HG02642 (cell line): ENCODE results near the gene TCAIM.
"Not testable (repeated sequence)": the region's sequence is repeated elsewhere in the genome, so short reads cannot be mapped to it uniquely, and the experiment has no call there.

Experiments used
- ATAC-seq: cut with Tn5 transposase; IDR thresholded peaks from one replicate; pipeline ENCODE4 v1.9.1; 2021; ENCODE audit warnings: mild to moderate bottlenecking; ENCODE audit not compliant: unreplicated experiment, poor library complexity

The TCAIM gene

GRCh38 chr3:44411031-44411645 lies 72.6 kb downstream of the TCAIM start:
- ATAC-seq: no peak

- ATAC-seq: no peak
Observed at GRCh38 chr3:44412365-44412764, 73.8 kb downstream of the TCAIM start.

- ATAC-seq: no peak
Observed at GRCh38 chr3:44414517-44415090, 76.0 kb downstream of the TCAIM start.

GRCh38 chr3:44415421-44415820 lies 76.9 kb downstream of the TCAIM start:
- no peak for ATAC-seq

- no peak for ATAC-seq
Observed at GRCh38 chr3:44416031-44417030, 77.8 kb downstream of the TCAIM start.

GRCh38 chr3:44418118-44418517 lies 79.6 kb downstream of the TCAIM start:
- not testable (repeated sequence) for ATAC-seq

- ATAC-seq: no peak
Observed at GRCh38 chr3:44418549-44418948, 80.0 kb downstream of the TCAIM start.

GRCh38 chr3:44419116-44419922 lies 80.8 kb downstream of the TCAIM start:
- no peak for ATAC-seq

- no peak for ATAC-seq
Observed at GRCh38 chr3:44419923-44420650, 81.5 kb downstream of the TCAIM start.

GRCh38 chr3:44420676-44421075 lies 82.1 kb downstream of the TCAIM start:
- no peak for ATAC-seq

- no peak for ATAC-seq
Observed at GRCh38 chr3:44421280-44421679, 82.7 kb downstream of the TCAIM start.

- no peak for ATAC-seq
Observed at GRCh38 chr3:44424758-44425157, 86.2 kb downstream of the TCAIM start.

GRCh38 chr3:44427683-44428082 lies 89.1 kb downstream of the TCAIM start:
- ATAC-seq: no peak

- no peak for ATAC-seq
Observed at GRCh38 chr3:44428910-44429309, 90.3 kb downstream of the TCAIM start.

GRCh38 chr3:44429459-44429858 lies 90.9 kb downstream of the TCAIM start:
- ATAC-seq: no peak

- no peak for ATAC-seq
Observed at GRCh38 chr3:44430466-44430865, 91.9 kb downstream of the TCAIM start.

GRCh38 chr3:44434834-44435510 lies 96.4 kb downstream of the TCAIM start:
- no peak for ATAC-seq

GRCh38 chr3:44436181-44436580 lies 97.6 kb downstream of the TCAIM start:
- no peak for ATAC-seq

GRCh38 chr3:44437800-44438199 lies 99.2 kb downstream of the TCAIM start:
- ATAC-seq: no peak
